ENCODE results near the gene DCTN4. TPM values are rescaled to one million over a fixed set of nuclear protein-coding genes. Genes with fewer than 3 reads are reported as not detected.

Gene DCTN4
- total RNA-seq, 1 experiment from 2014 or later = 43.9 TPM

DNA sequence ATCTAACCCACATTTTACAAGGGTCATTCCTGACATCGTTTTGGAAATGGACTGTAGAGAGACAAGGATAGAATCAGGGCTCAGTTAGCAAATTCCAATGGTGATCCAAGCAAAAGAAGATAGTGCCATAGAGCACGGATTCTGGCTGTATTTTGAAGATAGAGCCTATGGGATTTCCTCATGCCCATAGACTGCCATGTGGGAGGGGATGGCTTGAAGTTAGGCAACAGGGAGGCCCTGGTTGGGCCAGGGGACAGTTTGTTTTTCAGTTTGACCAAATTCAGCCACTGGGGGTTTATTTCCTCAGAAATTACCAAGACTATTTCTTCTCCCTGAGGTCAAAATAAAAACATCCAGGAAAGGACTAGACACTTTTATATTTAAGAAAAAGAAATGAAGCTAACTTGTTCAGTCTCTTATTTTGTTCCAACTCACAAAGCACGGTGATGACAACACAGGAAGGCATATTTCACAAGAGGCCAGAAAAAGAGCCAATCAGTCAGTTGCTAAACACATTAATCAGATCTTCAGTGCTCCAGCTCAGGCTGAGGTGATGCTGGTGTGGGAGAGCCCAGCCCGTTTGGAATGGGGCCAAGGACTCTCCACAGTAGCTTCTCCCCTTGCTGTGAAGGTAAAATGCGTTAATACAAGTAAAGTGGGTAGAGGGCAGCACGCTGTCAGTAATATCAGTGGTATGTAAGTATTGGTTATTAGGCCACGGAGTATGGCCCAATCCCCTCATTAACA, 4.4 kb upstream of the DCTN4 start (continued):
- TF ChIP-seq, protein P1, sequence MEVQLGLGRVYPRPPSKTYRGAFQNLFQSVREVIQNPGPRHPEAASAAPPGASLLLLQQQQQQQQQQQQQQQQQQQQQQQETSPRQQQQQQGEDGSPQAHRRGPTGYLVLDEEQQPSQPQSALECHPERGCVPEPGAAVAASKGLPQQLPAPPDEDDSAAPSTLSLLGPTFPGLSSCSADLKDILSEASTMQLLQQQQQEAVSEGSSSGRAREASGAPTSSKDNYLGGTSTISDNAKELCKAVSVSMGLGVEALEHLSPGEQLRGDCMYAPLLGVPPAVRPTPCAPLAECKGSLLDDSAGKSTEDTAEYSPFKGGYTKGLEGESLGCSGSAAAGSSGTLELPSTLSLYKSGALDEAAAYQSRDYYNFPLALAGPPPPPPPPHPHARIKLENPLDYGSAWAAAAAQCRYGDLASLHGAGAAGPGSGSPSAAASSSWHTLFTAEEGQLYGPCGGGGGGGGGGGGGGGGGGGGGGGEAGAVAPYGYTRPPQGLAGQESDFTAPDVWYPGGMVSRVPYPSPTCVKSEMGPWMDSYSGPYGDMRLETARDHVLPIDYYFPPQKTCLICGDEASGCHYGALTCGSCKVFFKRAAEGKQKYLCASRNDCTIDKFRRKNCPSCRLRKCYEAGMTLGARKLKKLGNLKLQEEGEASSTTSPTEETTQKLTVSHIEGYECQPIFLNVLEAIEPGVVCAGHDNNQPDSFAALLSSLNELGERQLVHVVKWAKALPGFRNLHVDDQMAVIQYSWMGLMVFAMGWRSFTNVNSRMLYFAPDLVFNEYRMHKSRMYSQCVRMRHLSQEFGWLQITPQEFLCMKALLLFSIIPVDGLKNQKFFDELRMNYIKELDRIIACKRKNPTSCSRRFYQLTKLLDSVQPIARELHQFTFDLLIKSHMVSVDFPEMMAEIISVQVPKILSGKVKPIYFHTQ (CRISPR knock-in tag; IDR thresholded peaks at IDR 0.05) = no peak
- TF ChIP-seq, protein P2, sequence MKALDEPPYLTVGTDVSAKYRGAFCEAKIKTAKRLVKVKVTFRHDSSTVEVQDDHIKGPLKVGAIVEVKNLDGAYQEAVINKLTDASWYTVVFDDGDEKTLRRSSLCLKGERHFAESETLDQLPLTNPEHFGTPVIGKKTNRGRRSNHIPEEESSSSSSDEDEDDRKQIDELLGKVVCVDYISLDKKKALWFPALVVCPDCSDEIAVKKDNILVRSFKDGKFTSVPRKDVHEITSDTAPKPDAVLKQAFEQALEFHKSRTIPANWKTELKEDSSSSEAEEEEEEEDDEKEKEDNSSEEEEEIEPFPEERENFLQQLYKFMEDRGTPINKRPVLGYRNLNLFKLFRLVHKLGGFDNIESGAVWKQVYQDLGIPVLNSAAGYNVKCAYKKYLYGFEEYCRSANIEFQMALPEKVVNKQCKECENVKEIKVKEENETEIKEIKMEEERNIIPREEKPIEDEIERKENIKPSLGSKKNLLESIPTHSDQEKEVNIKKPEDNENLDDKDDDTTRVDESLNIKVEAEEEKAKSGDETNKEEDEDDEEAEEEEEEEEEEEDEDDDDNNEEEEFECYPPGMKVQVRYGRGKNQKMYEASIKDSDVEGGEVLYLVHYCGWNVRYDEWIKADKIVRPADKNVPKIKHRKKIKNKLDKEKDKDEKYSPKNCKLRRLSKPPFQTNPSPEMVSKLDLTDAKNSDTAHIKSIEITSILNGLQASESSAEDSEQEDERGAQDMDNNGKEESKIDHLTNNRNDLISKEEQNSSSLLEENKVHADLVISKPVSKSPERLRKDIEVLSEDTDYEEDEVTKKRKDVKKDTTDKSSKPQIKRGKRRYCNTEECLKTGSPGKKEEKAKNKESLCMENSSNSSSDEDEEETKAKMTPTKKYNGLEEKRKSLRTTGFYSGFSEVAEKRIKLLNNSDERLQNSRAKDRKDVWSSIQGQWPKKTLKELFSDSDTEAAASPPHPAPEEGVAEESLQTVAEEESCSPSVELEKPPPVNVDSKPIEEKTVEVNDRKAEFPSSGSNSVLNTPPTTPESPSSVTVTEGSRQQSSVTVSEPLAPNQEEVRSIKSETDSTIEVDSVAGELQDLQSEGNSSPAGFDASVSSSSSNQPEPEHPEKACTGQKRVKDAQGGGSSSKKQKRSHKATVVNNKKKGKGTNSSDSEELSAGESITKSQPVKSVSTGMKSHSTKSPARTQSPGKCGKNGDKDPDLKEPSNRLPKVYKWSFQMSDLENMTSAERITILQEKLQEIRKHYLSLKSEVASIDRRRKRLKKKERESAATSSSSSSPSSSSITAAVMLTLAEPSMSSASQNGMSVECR (CRISPR knock-in tag; IDR thresholded peaks at IDR 0.05; ENCODE audit: borderline replicate concordance) = no peak
- TF ChIP-seq NFE2L1 (CRISPR knock-in tag; IDR thresholded peaks at IDR 0.05) = no peak

DNA sequence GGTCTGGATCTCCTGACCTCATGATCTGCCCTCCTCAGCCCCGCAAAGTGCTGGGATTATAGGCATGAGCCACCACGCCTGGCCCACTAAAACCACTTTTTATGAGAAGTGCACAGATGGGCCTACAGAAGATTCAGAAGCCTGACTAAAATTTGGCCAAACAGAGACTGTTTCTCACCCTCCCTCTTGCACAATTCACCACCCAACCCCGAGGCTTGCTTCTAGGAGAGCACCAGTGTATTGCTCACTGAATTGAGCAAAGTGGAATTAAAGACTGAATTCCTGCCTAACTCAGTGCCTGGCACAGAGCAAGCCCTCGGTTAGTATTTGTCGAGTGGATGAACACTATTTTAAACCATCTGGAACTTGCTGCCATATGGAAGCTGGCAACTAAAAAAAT, 3.4 kb upstream of the DCTN4 start:
- Mint-ChIP-seq H3K4me1 (peaks cover 12% of the 10 kb centered on the region), H3K9me3 (peaks cover 14% of the 10 kb centered on the region), H3K27me3 (ENCODE audit: low read depth) (peaks cover 42% of the 10 kb centered on the region), H3K27ac (no peak overlapping the region), H3K36me3 (peaks cover 7% of the 10 kb centered on the region), H3K4me3 (no peak overlapping the region)
- CTCF ChIA-PET = interaction anchor here (2.6 kb wide), 1 partner anchor 16 kb away, joined by 12 read pairs; the partner anchor contains the start of gene SMIM3
- no peak for DNase-seq (ENCODE audit: low spot score)
- ATAC-seq = no peak
- POLR2A ChIA-PET = interaction anchor here (0.7 kb wide), 1 partner anchor 41 kb away, joined by 7 read pairs; no protein-coding TSS in a partner anchor
- no peak for TF ChIP-seq PRRX2 (CRISPR knock-in tag; IDR thresholded peaks at IDR 0.05)
- TF ChIP-seq OVOL2 (CRISPR knock-in tag; IDR thresholded peaks at IDR 0.05; ENCODE audit: borderline replicate concordance) = no peak
- TF ChIP-seq, protein P3, sequence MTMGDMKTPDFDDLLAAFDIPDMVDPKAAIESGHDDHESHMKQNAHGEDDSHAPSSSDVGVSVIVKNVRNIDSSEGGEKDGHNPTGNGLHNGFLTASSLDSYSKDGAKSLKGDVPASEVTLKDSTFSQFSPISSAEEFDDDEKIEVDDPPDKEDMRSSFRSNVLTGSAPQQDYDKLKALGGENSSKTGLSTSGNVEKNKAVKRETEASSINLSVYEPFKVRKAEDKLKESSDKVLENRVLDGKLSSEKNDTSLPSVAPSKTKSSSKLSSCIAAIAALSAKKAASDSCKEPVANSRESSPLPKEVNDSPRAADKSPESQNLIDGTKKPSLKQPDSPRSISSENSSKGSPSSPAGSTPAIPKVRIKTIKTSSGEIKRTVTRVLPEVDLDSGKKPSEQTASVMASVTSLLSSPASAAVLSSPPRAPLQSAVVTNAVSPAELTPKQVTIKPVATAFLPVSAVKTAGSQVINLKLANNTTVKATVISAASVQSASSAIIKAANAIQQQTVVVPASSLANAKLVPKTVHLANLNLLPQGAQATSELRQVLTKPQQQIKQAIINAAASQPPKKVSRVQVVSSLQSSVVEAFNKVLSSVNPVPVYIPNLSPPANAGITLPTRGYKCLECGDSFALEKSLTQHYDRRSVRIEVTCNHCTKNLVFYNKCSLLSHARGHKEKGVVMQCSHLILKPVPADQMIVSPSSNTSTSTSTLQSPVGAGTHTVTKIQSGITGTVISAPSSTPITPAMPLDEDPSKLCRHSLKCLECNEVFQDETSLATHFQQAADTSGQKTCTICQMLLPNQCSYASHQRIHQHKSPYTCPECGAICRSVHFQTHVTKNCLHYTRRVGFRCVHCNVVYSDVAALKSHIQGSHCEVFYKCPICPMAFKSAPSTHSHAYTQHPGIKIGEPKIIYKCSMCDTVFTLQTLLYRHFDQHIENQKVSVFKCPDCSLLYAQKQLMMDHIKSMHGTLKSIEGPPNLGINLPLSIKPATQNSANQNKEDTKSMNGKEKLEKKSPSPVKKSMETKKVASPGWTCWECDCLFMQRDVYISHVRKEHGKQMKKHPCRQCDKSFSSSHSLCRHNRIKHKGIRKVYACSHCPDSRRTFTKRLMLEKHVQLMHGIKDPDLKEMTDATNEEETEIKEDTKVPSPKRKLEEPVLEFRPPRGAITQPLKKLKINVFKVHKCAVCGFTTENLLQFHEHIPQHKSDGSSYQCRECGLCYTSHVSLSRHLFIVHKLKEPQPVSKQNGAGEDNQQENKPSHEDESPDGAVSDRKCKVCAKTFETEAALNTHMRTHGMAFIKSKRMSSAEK (CRISPR knock-in tag; IDR thresholded peaks at IDR 0.05; ENCODE audit: borderline replicate concordance) = no peak
- TF ChIP-seq, protein P4, sequence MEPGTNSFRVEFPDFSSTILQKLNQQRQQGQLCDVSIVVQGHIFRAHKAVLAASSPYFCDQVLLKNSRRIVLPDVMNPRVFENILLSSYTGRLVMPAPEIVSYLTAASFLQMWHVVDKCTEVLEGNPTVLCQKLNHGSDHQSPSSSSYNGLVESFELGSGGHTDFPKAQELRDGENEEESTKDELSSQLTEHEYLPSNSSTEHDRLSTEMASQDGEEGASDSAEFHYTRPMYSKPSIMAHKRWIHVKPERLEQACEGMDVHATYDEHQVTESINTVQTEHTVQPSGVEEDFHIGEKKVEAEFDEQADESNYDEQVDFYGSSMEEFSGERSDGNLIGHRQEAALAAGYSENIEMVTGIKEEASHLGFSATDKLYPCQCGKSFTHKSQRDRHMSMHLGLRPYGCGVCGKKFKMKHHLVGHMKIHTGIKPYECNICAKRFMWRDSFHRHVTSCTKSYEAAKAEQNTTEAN (CRISPR knock-in tag; IDR thresholded peaks at IDR 0.05) = no peak
- TF ChIP-seq NR3C1 (CRISPR knock-in tag; conservative IDR thresholded peaks at IDR 0.05; ENCODE audit: low read depth) = no peak
- TF ChIP-seq GRHL2 (CRISPR knock-in tag; IDR thresholded peaks at IDR 0.05; ENCODE audit: insufficient replicate concordance, severe bottlenecking) = no peak
- no peak for TF ChIP-seq CBFB (CRISPR knock-in tag; IDR thresholded peaks at IDR 0.05; ENCODE audit: low read depth)
- TF ChIP-seq ZNF416 (CRISPR knock-in tag; IDR thresholded peaks at IDR 0.05) = no peak
- TF ChIP-seq, protein P5, sequence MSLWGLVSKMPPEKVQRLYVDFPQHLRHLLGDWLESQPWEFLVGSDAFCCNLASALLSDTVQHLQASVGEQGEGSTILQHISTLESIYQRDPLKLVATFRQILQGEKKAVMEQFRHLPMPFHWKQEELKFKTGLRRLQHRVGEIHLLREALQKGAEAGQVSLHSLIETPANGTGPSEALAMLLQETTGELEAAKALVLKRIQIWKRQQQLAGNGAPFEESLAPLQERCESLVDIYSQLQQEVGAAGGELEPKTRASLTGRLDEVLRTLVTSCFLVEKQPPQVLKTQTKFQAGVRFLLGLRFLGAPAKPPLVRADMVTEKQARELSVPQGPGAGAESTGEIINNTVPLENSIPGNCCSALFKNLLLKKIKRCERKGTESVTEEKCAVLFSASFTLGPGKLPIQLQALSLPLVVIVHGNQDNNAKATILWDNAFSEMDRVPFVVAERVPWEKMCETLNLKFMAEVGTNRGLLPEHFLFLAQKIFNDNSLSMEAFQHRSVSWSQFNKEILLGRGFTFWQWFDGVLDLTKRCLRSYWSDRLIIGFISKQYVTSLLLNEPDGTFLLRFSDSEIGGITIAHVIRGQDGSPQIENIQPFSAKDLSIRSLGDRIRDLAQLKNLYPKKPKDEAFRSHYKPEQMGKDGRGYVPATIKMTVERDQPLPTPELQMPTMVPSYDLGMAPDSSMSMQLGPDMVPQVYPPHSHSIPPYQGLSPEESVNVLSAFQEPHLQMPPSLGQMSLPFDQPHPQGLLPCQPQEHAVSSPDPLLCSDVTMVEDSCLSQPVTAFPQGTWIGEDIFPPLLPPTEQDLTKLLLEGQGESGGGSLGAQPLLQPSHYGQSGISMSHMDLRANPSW (CRISPR knock-in tag; conservative IDR thresholded peaks at IDR 0.05; ENCODE audit: low read depth) = no peak
- TF ChIP-seq ELF4 (CRISPR knock-in tag; IDR thresholded peaks at IDR 0.05; ENCODE audit: low read depth) = no peak
- TF ChIP-seq, protein P6, sequence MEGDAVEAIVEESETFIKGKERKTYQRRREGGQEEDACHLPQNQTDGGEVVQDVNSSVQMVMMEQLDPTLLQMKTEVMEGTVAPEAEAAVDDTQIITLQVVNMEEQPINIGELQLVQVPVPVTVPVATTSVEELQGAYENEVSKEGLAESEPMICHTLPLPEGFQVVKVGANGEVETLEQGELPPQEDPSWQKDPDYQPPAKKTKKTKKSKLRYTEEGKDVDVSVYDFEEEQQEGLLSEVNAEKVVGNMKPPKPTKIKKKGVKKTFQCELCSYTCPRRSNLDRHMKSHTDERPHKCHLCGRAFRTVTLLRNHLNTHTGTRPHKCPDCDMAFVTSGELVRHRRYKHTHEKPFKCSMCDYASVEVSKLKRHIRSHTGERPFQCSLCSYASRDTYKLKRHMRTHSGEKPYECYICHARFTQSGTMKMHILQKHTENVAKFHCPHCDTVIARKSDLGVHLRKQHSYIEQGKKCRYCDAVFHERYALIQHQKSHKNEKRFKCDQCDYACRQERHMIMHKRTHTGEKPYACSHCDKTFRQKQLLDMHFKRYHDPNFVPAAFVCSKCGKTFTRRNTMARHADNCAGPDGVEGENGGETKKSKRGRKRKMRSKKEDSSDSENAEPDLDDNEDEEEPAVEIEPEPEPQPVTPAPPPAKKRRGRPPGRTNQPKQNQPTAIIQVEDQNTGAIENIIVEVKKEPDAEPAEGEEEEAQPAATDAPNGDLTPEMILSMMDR (IDR thresholded peaks at IDR 0.05) = no peak
- no peak for TF ChIP-seq MXD4 (CRISPR knock-in tag; IDR thresholded peaks at IDR 0.05; ENCODE audit: borderline replicate concordance)

Data from WTC11 (cell line).